Astrocyte (in vitro differentiated cells and primary cell): ENCODE results near the gene LAMA5. TPM values are rescaled to one million over a fixed set of nuclear protein-coding genes. Genes with fewer than 3 reads are reported as not detected.

Experiments
- DNase-seq: peaks from one replicate; pipeline ENCODE4 v3.0.0-alpha.2; 2010; ENCODE audit warnings: low read depth
- FAIRE-seq: peaks from 2 replicates; lab custom pipeline; 2011; peaks lifted over from hg19 to GRCh38; lab: Jason Lieb, UNC
- H2AFZ ChIP-seq: 2 replicates; pipeline ENCODE4 v1.6.0; 2012; ENCODE audit warnings: low read depth, low read length, inconsistent platforms
- H3K27ac ChIP-seq: 2 replicates; pipeline ENCODE4 v1.5.1; 2011; ENCODE audit warnings: low read depth, low read length, inconsistent platforms
- H3K27me3 ChIP-seq: 2 replicates; pipeline ENCODE4 v1.6.0; 2011; ENCODE audit warnings: low read length, inconsistent platforms; ENCODE audit not compliant: insufficient read depth
- H3K36me3 ChIP-seq: 2 replicates; pipeline ENCODE4 v1.5.1; 2011; ENCODE audit warnings: low read length, inconsistent platforms; ENCODE audit not compliant: insufficient read depth
- H3K4me1 ChIP-seq: 2 replicates; pipeline ENCODE4 v1.5.1; 2011; ENCODE audit warnings: low read length, inconsistent platforms; ENCODE audit not compliant: insufficient read depth
- H3K4me2 ChIP-seq: 2 replicates; pipeline ENCODE4 v1.6.0; 2012; ENCODE audit warnings: low read length, inconsistent platforms
- H3K4me3 ChIP-seq: 2 replicates; pipeline ENCODE4 v1.5.1; 2011; ENCODE audit warnings: low read depth, mild to moderate bottlenecking, low read length, inconsistent platforms; ENCODE audit not compliant: insufficient read depth
- H3K79me2 ChIP-seq: 2 replicates; pipeline ENCODE4 v1.6.0; 2012; ENCODE audit warnings: mild to moderate bottlenecking, low read length, inconsistent platforms; ENCODE audit not compliant: insufficient read depth
- H3K9ac ChIP-seq: 2 replicates; pipeline ENCODE4 v1.6.0; 2012; ENCODE audit warnings: mild to moderate bottlenecking, low read length, inconsistent platforms
- H3K9me3 ChIP-seq: 2 replicates; pipeline ENCODE4 v1.5.1; 2012; ENCODE audit warnings: low read depth, mild to moderate bottlenecking, low read length, inconsistent platforms; ENCODE audit not compliant: insufficient read depth
- H4K20me1 ChIP-seq: 2 replicates; pipeline ENCODE4 v1.6.0; 2012; ENCODE audit warnings: low read length, inconsistent platforms; ENCODE audit not compliant: insufficient read depth
- H3K27ac Mint-ChIP-seq: one replicate; pipeline ENCODE4 v1.8.0; 2021; ENCODE audit warnings: mild to moderate bottlenecking, mixed read lengths; ENCODE audit not compliant: unreplicated experiment
- H3K27me3 Mint-ChIP-seq: one replicate; pipeline ENCODE4 v1.8.0; 2021; ENCODE audit warnings: low read depth, mixed read lengths; ENCODE audit not compliant: unreplicated experiment
- H3K36me3 Mint-ChIP-seq: one replicate; pipeline ENCODE4 v1.8.0; 2021; ENCODE audit warnings: low read depth, mixed read lengths; ENCODE audit not compliant: unreplicated experiment
- H3K4me1 Mint-ChIP-seq: one replicate; pipeline ENCODE4 v1.8.0; 2021; ENCODE audit warnings: low read depth, mixed read lengths; ENCODE audit not compliant: unreplicated experiment
- H3K4me3 Mint-ChIP-seq: one replicate; pipeline ENCODE4 v1.8.0; 2021; ENCODE audit warnings: mild to moderate bottlenecking, moderate library complexity, mixed read lengths; ENCODE audit not compliant: unreplicated experiment
- H3K9me3 Mint-ChIP-seq: one replicate; pipeline ENCODE4 v1.8.0; 2021; ENCODE audit warnings: mild to moderate bottlenecking, mixed read lengths; ENCODE audit not compliant: unreplicated experiment
- EZH2 ChIP-seq: IDR thresholded peaks from 2 replicates; pipeline ENCODE4 v1.6.1; 2012; ENCODE audit warnings: mild to moderate bottlenecking, low read length, inconsistent platforms; ENCODE audit not compliant: insufficient read depth
- total RNA-seq: library from RNA; stranded (reverse); gene quantifications from 2 replicates; pipeline ENCODE4 v1.2.1, GENCODE V29; 2021
- TF ChIP-seq, protein P1 (sequence below): IDR thresholded peaks from 2 replicates; pipeline ENCODE4 v1.5.1; 2011; ENCODE audit warnings: low read depth, mild to moderate bottlenecking, inconsistent platforms, low read length, moderate library complexity; ENCODE audit not compliant: insufficient read depth

Gene LAMA5
- total RNA-seq, 1 donor from 2014 or later: 350 TPM

DNA sequence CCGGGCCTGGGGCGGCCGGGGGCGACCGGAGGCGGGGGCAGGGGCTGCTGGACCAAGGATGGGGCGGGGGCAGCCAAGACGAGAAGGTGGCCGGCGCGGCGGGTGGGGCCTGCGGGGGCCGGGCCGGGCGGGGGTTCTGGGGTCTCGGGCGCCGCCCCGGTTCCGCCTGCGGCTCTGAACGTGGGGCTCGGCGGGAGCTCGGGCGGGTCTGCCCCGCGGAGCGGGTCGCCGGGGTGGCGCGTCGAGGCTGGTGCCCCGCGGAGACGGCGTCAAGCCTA is 64.1 kb downstream of the LAMA5 start:
- H3K9me3 ChIP-seq: no peaks in the 10 kb centered on the region
- H4K20me1 ChIP-seq: peaks cover 50% of the 10 kb centered on the region
- no peaks in the 10 kb centered on the region for H3K27me3 ChIP-seq
- peak overlapping the region; percentile 99 for H3K4me2 ChIP-seq
- H3K9me3 Mint-ChIP-seq: no peaks in the 10 kb centered on the region
- TF ChIP-seq EZH2: no peak
- TF ChIP-seq, protein P1, sequence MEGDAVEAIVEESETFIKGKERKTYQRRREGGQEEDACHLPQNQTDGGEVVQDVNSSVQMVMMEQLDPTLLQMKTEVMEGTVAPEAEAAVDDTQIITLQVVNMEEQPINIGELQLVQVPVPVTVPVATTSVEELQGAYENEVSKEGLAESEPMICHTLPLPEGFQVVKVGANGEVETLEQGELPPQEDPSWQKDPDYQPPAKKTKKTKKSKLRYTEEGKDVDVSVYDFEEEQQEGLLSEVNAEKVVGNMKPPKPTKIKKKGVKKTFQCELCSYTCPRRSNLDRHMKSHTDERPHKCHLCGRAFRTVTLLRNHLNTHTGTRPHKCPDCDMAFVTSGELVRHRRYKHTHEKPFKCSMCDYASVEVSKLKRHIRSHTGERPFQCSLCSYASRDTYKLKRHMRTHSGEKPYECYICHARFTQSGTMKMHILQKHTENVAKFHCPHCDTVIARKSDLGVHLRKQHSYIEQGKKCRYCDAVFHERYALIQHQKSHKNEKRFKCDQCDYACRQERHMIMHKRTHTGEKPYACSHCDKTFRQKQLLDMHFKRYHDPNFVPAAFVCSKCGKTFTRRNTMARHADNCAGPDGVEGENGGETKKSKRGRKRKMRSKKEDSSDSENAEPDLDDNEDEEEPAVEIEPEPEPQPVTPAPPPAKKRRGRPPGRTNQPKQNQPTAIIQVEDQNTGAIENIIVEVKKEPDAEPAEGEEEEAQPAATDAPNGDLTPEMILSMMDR: no peak
- H3K4me3 Mint-ChIP-seq: peak overlapping the region; percentile 84
- no peaks in the 10 kb centered on the region for H3K27me3 Mint-ChIP-seq
- H3K79me2 ChIP-seq: peaks cover 48% of the 10 kb centered on the region
- H3K4me1 Mint-ChIP-seq: peaks cover 7% of the 10 kb centered on the region
- peaks cover 19% of the 10 kb centered on the region for H3K4me1 ChIP-seq
- FAIRE-seq: no peak
- no peak for DNase-seq
- H3K27ac Mint-ChIP-seq: no peak overlapping the region
- peaks cover 6% of the 10 kb centered on the region for H3K36me3 Mint-ChIP-seq
- peaks cover 7% of the 10 kb centered on the region for H3K36me3 ChIP-seq
- peak overlapping the region; percentile 65 for H3K27ac ChIP-seq
- H2AFZ ChIP-seq: no peak overlapping the region
- H3K4me3 ChIP-seq: peak overlapping the region; percentile 99
- peak overlapping the region; percentile 95 for H3K9ac ChIP-seq

DNA sequence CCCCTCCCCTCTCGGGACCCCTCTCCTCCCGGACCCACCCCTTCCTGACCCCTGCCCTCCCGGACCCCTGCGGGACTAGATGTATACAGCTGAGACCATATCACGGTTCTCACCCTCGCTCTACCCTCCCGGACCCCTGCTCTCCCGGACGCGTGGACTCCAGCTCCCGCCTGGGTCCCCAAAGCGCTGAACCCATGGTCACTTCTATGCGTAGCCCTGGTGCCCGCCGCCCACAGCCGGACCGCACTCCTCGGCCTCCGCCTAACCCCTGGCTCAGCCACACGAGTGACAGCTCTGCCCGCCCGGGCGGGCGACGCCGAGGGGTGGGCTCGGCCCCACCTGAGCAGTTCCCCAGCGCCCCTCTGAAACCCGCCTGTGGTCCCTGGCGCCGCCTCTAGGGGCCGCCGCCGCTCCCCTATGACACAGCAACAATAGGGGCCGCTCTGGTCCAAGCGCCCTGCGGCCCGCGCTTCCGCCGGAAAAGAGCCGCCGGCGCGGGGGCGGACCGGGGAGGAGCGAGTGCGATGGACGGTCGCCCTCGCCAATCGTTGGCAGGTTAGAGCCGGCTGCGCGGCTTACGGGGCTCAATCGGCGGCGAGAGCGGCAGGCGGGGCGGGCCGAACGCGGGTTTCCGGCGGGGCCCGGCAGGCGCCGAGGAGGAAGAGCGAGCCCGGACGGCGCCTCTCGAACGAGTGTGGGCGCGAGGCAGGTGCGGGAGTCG is 64.6 kb downstream of the LAMA5 start, which contains the start of gene ADRM1:
ADRM1 (plus strand) TSS at position 657 of the 721 bp plus-strand sequence. CDS start 572 bp downstream, outside the sequence.
- H3K27ac Mint-ChIP-seq: peak within 1 kb of the TSS; percentile 88
- peak within 1 kb of the TSS; percentile 94 for H3K27ac ChIP-seq
- H3K4me2 ChIP-seq: peak within 1 kb of the TSS; percentile 100
- no peak for TF ChIP-seq EZH2
- TF ChIP-seq, protein P1: peak; percentile 44
- H3K4me1 Mint-ChIP-seq: peaks cover 7% of the 10 kb centered on the region
- H3K4me3 ChIP-seq: peak within 1 kb of the TSS; percentile 99
- no peaks in the 10 kb centered on the region for H3K9me3 ChIP-seq
- FAIRE-seq (no peak), DNase-seq (peak; percentile 87)
- H3K4me3 Mint-ChIP-seq: peak within 1 kb of the TSS; percentile 99
- H4K20me1 ChIP-seq: peaks cover 46% of the 10 kb centered on the region
- no peaks in the 10 kb centered on the region for H3K9me3 Mint-ChIP-seq
- H3K36me3 Mint-ChIP-seq: peaks cover 6% of the 10 kb centered on the region
- H3K4me1 ChIP-seq: peaks cover 19% of the 10 kb centered on the region
- H3K36me3 ChIP-seq: peaks cover 7% of the 10 kb centered on the region
- H3K9ac ChIP-seq: peak within 1 kb of the TSS; percentile 96
- H3K79me2 ChIP-seq: peaks cover 45% of the 10 kb centered on the region
- H3K27me3 ChIP-seq: no peaks in the 10 kb centered on the region
- H3K27me3 Mint-ChIP-seq: no peaks in the 10 kb centered on the region
- peak within 1 kb of the TSS; percentile 76 for H2AFZ ChIP-seq
